Epithelial cell of alveolus of lung (primary cell): ENCODE measurements around the gene TDRD6. TPM values are rescaled to one million over a fixed set of nuclear protein-coding genes. Genes with fewer than 3 reads are reported as not detected.

Experiments used
- total RNA-seq: library from RNA; depleted of rRNA; stranded (reverse); fragments of >200 nt; gene quantifications from 2 replicates; pipeline ENCODE4 v1.2.1, GENCODE V29; 2015

The TDRD6 gene, protein sequence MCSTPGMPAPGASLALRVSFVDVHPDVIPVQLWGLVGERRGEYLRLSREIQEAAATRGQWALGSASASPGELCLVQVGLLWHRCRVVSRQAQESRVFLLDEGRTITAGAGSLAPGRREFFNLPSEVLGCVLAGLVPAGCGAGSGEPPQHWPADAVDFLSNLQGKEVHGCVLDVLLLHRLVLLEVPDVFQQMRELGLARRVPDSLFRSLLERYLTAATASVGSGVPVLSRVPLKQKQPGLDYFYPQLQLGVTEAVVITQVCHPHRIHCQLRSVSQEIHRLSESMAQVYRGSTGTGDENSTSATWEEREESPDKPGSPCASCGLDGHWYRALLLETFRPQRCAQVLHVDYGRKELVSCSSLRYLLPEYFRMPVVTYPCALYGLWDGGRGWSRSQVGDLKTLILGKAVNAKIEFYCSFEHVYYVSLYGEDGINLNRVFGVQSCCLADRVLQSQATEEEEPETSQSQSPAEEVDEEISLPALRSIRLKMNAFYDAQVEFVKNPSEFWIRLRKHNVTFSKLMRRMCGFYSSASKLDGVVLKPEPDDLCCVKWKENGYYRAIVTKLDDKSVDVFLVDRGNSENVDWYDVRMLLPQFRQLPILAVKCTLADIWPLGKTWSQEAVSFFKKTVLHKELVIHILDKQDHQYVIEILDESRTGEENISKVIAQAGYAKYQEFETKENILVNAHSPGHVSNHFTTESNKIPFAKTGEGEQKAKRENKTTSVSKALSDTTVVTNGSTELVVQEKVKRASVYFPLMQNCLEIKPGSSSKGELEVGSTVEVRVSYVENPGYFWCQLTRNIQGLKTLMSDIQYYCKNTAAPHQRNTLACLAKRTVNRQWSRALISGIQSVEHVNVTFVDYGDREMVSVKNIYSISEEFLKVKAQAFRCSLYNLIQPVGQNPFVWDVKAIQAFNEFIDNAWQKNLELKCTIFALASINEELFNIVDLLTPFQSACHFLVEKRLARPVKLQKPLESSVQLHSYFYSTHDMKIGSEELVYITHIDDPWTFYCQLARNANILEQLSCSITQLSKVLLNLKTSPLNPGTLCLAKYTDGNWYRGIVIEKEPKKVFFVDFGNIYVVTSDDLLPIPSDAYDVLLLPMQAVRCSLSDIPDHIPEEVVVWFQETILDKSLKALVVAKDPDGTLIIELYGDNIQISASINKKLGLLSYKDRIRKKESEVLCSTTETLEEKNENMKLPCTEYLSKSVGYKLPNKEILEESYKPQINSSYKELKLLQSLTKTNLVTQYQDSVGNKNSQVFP (N-terminal part only)
- 0.16 TPM in 1 of 2 replicates, not detected in the other for total RNA-seq

DNA sequence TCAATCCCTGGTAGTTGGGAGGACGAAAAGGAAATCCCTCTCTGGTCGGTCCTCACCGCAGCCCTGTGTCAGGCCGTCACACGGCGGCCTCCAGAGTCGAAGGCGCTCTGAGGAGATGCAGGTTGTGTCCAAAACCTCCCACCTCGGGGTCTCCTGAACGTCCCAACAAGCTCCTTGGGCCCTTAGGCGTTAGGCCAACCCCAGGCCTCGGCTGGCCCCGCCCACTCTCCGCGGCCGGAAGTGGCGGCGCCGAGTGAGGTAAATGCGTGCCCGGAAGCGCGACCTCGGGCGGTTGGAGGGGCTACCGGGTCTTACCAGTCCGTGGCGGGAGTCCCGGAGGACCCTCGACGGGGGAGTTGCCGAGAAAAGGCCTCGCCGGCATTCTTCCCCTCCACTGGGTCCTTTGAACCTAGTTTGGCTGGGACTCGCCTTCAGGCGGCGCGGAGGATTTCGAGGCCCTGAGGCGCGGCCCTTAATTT lies at the start of gene TDRD6:
TSS of gene TDRD6 (plus strand) at position 267 of the 479 bp plus-strand sequence. CDS start 244 bp downstream, outside the sequence.

DNA sequence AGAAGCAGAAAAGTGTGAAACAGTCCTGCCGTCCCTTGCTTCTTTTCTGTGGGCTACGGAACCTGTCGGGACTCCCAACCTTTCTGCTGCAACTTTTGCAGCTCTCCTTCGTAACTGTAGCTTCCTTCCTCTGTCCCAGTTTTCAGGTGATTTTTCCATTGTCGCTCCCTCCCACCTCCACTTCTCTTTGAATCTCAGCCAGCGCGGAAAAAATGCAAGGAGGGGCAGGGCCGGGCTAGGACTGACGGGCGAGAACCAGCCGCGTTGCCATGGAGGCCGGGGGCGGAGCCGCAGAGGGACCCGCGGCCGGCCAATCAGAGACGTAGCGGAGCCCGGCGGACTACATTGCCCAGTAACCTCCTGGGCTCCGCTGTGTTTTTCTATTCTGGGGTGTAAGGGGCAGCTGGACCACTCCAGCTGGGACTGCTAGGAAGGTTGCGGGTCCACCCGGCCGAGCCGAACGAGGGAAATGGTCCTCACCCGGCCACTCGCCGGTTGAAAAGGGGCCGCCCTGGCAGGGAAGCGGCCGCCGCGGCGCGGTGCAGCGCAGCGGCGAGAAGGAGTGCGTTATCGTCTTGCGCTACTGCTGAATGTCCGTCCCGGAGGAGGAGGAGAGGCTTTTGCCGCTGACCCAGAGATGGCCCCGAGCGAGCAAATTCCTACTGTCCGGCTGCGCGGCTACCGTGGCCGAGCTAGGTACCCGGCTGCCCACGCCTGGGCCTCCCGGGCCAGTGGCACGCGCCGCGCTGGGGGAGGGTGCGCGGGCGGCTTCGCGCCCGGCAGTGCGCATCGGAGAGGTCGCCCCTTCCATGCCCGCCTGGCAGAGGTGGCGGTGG lies 34.9 kb upstream of the TDRD6 start, which contains the start of the genes CYP39A1 and SLC25A27:
TSS of gene CYP39A1 (minus strand) at position 216 of the 836 bp plus-strand sequence. CDS start 236 bp downstream, outside the sequence.
TSS of gene SLC25A27 (plus strand) at position 373 of the 836 bp plus-strand sequence. CDS start at position 591, 218 bp downstream.

DNA sequence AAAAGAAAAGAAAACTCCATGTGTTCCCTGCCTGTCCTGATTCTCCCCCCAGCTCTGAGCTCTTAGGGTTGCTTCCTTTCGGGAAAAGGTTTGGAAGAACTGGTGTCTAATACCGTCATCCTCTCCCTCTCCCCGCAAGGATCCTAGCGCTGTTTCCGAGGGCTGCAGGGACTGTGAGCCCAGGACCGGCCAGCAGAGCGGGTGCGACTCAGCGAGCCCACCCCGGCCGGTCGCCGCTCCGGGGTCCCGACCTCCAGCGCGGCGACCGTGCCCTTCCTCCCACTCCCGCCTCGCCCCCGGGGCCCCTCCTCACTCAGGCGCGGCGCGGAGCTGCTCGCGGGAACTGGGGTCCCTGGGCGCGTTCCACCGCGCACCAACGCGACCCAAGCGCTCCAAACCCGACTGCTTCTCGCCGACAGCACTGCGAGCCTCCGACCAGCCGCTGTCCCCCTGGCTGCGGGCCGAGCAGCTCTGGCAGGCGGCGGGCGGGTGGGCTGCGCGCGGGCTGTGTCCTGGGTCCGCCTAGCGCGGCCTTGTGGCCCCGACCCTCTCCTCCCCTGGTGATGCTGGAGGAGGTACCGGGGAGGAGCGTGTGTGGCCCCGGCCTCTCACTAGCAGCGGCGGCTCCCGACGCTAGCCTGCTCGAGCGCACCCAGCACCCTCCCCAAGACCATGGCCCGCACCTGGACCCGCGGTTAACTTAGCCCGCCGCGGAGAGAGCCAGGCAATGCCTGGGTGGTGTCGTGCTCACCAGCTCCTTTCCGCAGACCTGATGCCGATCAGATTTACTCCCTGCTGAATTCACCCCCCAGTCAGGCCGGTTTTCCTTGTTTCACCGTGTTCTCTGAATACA lies 47.4 kb downstream of the TDRD6 start, which contains the start of gene PLA2G7:
TSS of gene PLA2G7 (minus strand) at position 509 of the 853 bp plus-strand sequence. CDS start 12,484 bp downstream, outside the sequence.

DNA sequence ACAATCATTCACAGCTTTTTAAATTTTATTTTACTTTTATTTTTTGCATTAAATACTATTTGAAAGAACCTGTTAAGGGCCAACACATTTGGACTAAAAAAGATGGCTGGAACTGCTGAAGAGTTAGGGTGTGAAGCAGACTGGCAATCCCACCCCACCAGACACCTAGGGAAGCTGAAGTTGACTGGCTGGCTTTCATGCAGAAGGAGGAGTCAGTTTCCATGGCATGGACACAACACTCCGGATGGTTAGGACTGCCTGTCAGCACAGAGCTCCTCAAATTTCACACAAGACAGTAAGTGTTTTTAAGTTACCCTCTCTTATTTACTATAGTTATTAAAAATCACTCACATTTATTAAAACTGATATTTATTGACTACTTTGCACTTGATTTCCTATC lies 59.0 kb downstream of the TDRD6 start, which contains the start of gene ANKRD66:
TSS of gene ANKRD66 (plus strand) at position 238 of the 400 bp plus-strand sequence. CDS start 5,016 bp downstream, outside the sequence.

Other genes with a start within 250 kb of the TDRD6 start
- 5.3 and 5.9 TPM in 2 replicates for gene RCAN2, start 196.4 kb upstream of the TDRD6 start, total RNA-seq
- 1.9 and 3.4 TPM in 2 replicates for gene CYP39A1, start 35.1 kb upstream of the TDRD6 start, total RNA-seq
- gene SLC25A27, start 34.9 kb upstream of the TDRD6 start, total RNA-seq: 1.0 and 7.9 TPM in 2 replicates
- 0.13 TPM in 1 of 2 replicates, not detected in the other for gene PLA2G7, start 47.5 kb downstream of the TDRD6 start, total RNA-seq
- not detected in 2 replicates for gene ANKRD66, start 59.0 kb downstream of the TDRD6 start, total RNA-seq
- gene MEP1A, start 105.5 kb downstream of the TDRD6 start, total RNA-seq: not detected in 2 replicates
- gene ADGRF5, start 234.1 kb downstream of the TDRD6 start, total RNA-seq: 1.2 and 3.2 TPM in 2 replicates